ENCODE data around the gene FAM89A. TPM values are rescaled to one million over a fixed set of nuclear protein-coding genes. Genes with fewer than 3 reads are reported as not detected.

FAM89A gene
- total and polyA plus RNA-seq, 9 of the 15 experiments (the other 6 are each of a cell fraction or from before 2014, with no cell fraction given): 8.7 to 66.2 (median 43.3) TPM

DNA sequence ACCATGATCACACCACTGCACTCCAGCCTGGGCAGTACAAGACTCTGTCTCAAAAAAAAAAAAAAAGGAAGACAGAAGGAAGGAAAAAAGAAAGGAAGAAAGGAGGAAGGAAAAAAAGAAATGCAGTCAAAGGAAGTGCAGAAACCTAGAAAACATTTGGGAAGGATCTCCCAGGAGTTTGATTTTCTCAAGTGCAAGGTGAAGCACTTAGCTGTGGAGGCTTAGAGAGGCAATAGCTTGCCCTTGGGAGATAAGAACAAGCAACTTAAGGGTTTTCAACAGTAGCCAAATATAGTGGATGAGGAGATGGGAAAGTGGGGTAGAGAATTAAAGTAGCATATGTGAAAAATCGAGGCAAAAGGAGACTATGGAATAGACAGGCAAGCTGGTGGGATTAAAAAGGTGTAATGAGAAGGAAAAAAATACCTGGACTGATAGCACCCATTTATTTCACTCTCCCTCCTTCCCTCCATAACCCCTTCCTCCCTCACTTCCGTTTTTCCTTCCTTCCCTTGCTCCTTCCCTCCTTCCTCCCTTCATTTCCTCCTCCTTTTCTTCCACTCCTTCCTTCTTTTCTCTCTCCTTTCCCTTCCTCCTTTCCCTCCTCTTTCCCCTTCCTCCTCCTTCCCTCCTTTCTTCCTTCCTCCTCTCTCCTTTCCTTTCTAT is 6.8 kb upstream of the FAM89A start (continued):
- TF ChIP-seq SLC30A9 (CRISPR knock-in tag; IDR thresholded peaks at IDR 0.05) (no peak), SP1 (CRISPR knock-in tag; IDR thresholded peaks at IDR 0.05) (no peak), HMG20A (CRISPR knock-in tag; conservative IDR thresholded peaks at IDR 0.05) (0 out of 2 replicates have a peak, but pooled peaks have one; percentile 43), CC2D1A (IDR thresholded peaks at IDR 0.05) (0 out of 2 replicates have a peak, but pooled peaks have one; percentile 16), CBFA2T2 (conservative IDR thresholded peaks at IDR 0.05) (peak; percentile 50), KLF16 (IDR thresholded peaks at IDR 0.05) (no peak), RNF2 (IDR thresholded peaks at IDR 0.05) (0 out of 2 replicates have a peak, but pooled peaks have one; percentile 37), KHSRP (IDR thresholded peaks at IDR 0.05) (no peak; the same call in 1 of the 2 replicates), ARID1B (IDR thresholded peaks at IDR 0.05) (peak; percentile 83), TCF3 (CRISPR knock-in tag; IDR thresholded peaks at IDR 0.05) (peak; percentile 69), OTX1 (CRISPR knock-in tag; IDR thresholded peaks at IDR 0.05) (peak; percentile 89), SMARCE1 (IDR thresholded peaks at IDR 0.05) (peak; percentile 76), MCM5 (IDR thresholded peaks at IDR 0.05; ENCODE audit: low read depth) (0 out of 2 replicates have a peak, but pooled peaks have one; percentile 35), NCOA1 (IDR thresholded peaks at IDR 0.05; ENCODE audit: low read depth) (peak; percentile 45; the same call in 1 of the 2 replicates), STAT5A (IDR thresholded peaks at IDR 0.05; ENCODE audit: borderline replicate concordance, low read length) (peak; percentile 32; the same call in 1 of the 2 replicates), HDAC1 (IDR thresholded peaks at IDR 0.05) (peak in 1 of 2 experiments; percentile 62; a peak in 1 of 4 replicates), NR2C1 (IDR thresholded peaks at IDR 0.05) (no peak), NR2C1 (tag; IDR thresholded peaks at IDR 0.05) (peak; percentile 46; the same call in 1 of the 2 replicates), SMARCB1 (IDR thresholded peaks at IDR 0.05; ENCODE audit: insufficient read length, low read depth) (no peak), GABPB1 (CRISPR knock-in tag; IDR thresholded peaks at IDR 0.05) (0 out of 2 replicates have a peak, but pooled peaks have one; percentile 7), GABPA (tag; conservative IDR thresholded peaks at IDR 0.05; ENCODE audit: low read depth) (peak; percentile 1), PCBP2 (IDR thresholded peaks at IDR 0.05; ENCODE audit: low read depth, low read length, poor library complexity, severe bottlenecking) (peak; percentile 99), PHB2 (IDR thresholded peaks at IDR 0.05; ENCODE audit: low read depth) (peak; percentile 17; the same call in 1 of the 2 replicates), PHB (CRISPR knock-in tag; IDR thresholded peaks at IDR 0.05) (no peak), TRIM24 (IDR thresholded peaks at IDR 0.05) (peak in 1 of 2 experiments; percentile 42; a peak in 1 of 4 replicates), ZEB2 (IDR thresholded peaks at IDR 0.05) (peak; percentile 76), XRCC5 (IDR thresholded peaks at IDR 0.05; ENCODE audit: low read depth, low read length) (no peak)
- TF ChIP-seq, protein P1, sequence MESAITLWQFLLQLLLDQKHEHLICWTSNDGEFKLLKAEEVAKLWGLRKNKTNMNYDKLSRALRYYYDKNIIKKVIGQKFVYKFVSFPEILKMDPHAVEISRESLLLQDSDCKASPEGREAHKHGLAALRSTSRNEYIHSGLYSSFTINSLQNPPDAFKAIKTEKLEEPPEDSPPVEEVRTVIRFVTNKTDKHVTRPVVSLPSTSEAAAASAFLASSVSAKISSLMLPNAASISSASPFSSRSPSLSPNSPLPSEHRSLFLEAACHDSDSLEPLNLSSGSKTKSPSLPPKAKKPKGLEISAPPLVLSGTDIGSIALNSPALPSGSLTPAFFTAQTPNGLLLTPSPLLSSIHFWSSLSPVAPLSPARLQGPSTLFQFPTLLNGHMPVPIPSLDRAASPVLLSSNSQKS (CRISPR knock-in tag; IDR thresholded peaks at IDR 0.05): peak; percentile 52; the same call in 1 of the 2 replicates
- TF ChIP-seq, protein P2, sequence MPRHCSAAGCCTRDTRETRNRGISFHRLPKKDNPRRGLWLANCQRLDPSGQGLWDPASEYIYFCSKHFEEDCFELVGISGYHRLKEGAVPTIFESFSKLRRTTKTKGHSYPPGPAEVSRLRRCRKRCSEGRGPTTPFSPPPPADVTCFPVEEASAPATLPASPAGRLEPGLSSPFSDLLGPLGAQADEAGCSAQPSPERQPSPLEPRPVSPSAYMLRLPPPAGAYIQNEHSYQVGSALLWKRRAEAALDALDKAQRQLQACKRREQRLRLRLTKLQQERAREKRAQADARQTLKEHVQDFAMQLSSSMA (CRISPR knock-in tag; IDR thresholded peaks at IDR 0.05): no peak

All from K562 (cell line).